Mucosa of descending colon (tissue), 3 donors: Measurements from ENCODE around the gene ERBIN. TPM values are rescaled to one million over a fixed set of nuclear protein-coding genes. Genes with fewer than 3 reads are reported as not detected.
"Not testable (repeated sequence)": the region's sequence is repeated elsewhere in the genome, so short reads cannot be mapped to it uniquely, and the experiment has no call there.

ENCODE experiments used
- ATAC-seq: fragments of 200-7000 bp; cut with Tn5 transposase; one replicate; pipeline ENCODE4 v1.9.1; 2020; ENCODE audit warnings: mild to moderate bottlenecking, moderate library complexity
- DNase-seq, 3 donors: peaks; one replicate each; pipeline ENCODE4 v3.0.0-alpha.2; 2020
- H3K36me3 ChIP-seq: fragments of 200-600 bp; one replicate; pipeline ENCODE4 v1.8.0; 2021; ENCODE audit warnings: low read depth, mild to moderate bottlenecking
- H3K4me1 ChIP-seq: fragments of 200-600 bp; one replicate; pipeline ENCODE4 v1.8.0; 2021; ENCODE audit warnings: low read depth, mild to moderate bottlenecking
- H3K4me3 ChIP-seq: fragments of 200-600 bp; one replicate; pipeline ENCODE4 v1.8.0; 2021; ENCODE audit warnings: mild to moderate bottlenecking
- H3K9me3 ChIP-seq: fragments of 200-600 bp; one replicate; pipeline ENCODE4 v1.8.0; 2021; ENCODE audit warnings: mild to moderate bottlenecking
- CTCF ChIP-seq: fragments of 200-600 bp; IDR thresholded peaks from one replicate; pipeline ENCODE4 v1.8.0; 2022; ENCODE audit warnings: antibody characterized with exemption, mild to moderate bottlenecking
- intact Hi-C, 2 donors: fragments of 100-400 bp; cut with DNase I in 1 of 2; cut with micrococcal nuclease in 1 of 2; formaldehyde crosslinking; loops; one replicate each; pipeline versions ENCODE4 v1.11.0 to v1.11.1; 2022; cut with DNase I, micrococcal nuclease
- total RNA-seq, 3 donors: library from RNA; stranded (reverse); fragmentation: NEBNext Ultra II Directional in 2 of 3; extraction: Animal tissue kit (Norgen Biotek cat#: 25700) in 2 of 3; gene quantifications; one replicate each; pipeline versions ENCODE4 v1.2.1 to v1.2.4, GENCODE V29; 2021 to 2023
- donor health status: DM: no; HTN: no; CAD: no; lungs with moderate emphysema.
- donor health status: DM: no; HTN: no; CAD: no.
- donor health status: DM: no; HTN: yes; CAD: no.

ERBIN gene
- total RNA-seq, 3 donors from 2014 or later: 123 to 157 (median 129) TPM

- no peaks in the 10 kb centered on the region for H3K4me1 ChIP-seq
- H3K36me3 ChIP-seq: no peaks in the 10 kb centered on the region
- TF ChIP-seq CTCF: no peak
- H3K4me3 ChIP-seq: no peak overlapping the region
- DNase-seq (no peak), ATAC-seq (no peak)
- intact Hi-C loops: no loop called here
- no peaks in the 10 kb centered on the region for H3K9me3 ChIP-seq
Observed at GRCh38 chr5:65952259-65952658, 25.9 kb downstream of the ERBIN start.

GRCh38 chr5:65954200-65954599 is 27.8 kb downstream of the ERBIN start:
- Histone ChIP-seq H3K9me3 (no peaks in the 10 kb centered on the region), H3K4me3 (no peak overlapping the region), H3K4me1 (no peaks in the 10 kb centered on the region), H3K36me3 (no peaks in the 10 kb centered on the region)
- intact Hi-C loops: no loop called here
- ATAC-seq (no peak), DNase-seq (no peak)
- no peak for TF ChIP-seq CTCF

GRCh38 chr5:65955746-65956145 is 29.4 kb downstream of the ERBIN start:
- Histone ChIP-seq H3K36me3 (no peaks in the 10 kb centered on the region), H3K4me1 (no peaks in the 10 kb centered on the region), H3K9me3 (no peaks in the 10 kb centered on the region), H3K4me3 (no peak overlapping the region)
- intact Hi-C loops: no loop called here
- TF ChIP-seq CTCF: no peak
- ATAC-seq (no peak), DNase-seq (no peak)

- H3K4me1 ChIP-seq, DNase-seq, ATAC-seq, intact Hi-C loops, H3K4me3 ChIP-seq, H3K36me3 ChIP-seq, H3K9me3 ChIP-seq: not testable (repeated sequence)
Observed at GRCh38 chr5:65957703-65958102, 31.3 kb downstream of the ERBIN start.

- no peaks in the 10 kb centered on the region for H3K9me3 ChIP-seq
- DNase-seq: no peak
- ATAC-seq: no peak
- H3K4me3 ChIP-seq: no peak overlapping the region
- no peaks in the 10 kb centered on the region for H3K36me3 ChIP-seq
- TF ChIP-seq CTCF: no peak
- intact Hi-C loops: no loop called here
- H3K4me1 ChIP-seq: peaks cover 3% of the 10 kb centered on the region
Observed at GRCh38 chr5:65961633-65962032, 35.3 kb downstream of the ERBIN start.

- no peaks in the 10 kb centered on the region for H3K9me3 ChIP-seq
- DNase-seq: no peak
- ATAC-seq: no peak
- H3K4me3 ChIP-seq: no peak overlapping the region
- H3K36me3 ChIP-seq: no peaks in the 10 kb centered on the region
- intact Hi-C loops: no loop called here
- no peak for TF ChIP-seq CTCF
- no peaks in the 10 kb centered on the region for H3K4me1 ChIP-seq
Observed at GRCh38 chr5:65967288-65968066, 41.1 kb downstream of the ERBIN start.
